ENCODE results near the gene CFAP221.

CFAP221 gene

GRCh38 chr2:119647440-119648169 lies 103.4 kb downstream of the CFAP221 start:
- peak; percentile 7 to 9 for DNase-seq

GRCh38 chr2:119649364-119649917 lies 105.2 kb downstream of the CFAP221 start:
- no peak for DNase-seq

GRCh38 chr2:119650206-119650605 lies 106.0 kb downstream of the CFAP221 start:
- DNase-seq = no peak

GRCh38 chr2:119650846-119651370 lies 106.7 kb downstream of the CFAP221 start:
- DNase-seq = no peak

- DNase-seq = peak; percentile 11 to 28
These were observed 113.4 kb downstream of the CFAP221 start for GRCh38 chr2:119657466-119658145.

GRCh38 chr2:119659601-119660342 lies 115.5 kb downstream of the CFAP221 start:
- peak; percentile 11 to 58 for DNase-seq

- DNase-seq = no peak
These were observed 116.1 kb downstream of the CFAP221 start for GRCh38 chr2:119660343-119660658.

- DNase-seq = no peak
These were observed 118.0 kb downstream of the CFAP221 start for GRCh38 chr2:119662297-119662696.

GRCh38 chr2:119668546-119668945 lies 124.3 kb downstream of the CFAP221 start:
- DNase-seq = no peak

GRCh38 chr2:119671016-119671415 lies 126.8 kb downstream of the CFAP221 start:
- DNase-seq = no peak

GRCh38 chr2:119671752-119672151 lies 127.5 kb downstream of the CFAP221 start:
- no peak for DNase-seq

GRCh38 chr2:119672161-119672862 lies 128.1 kb downstream of the CFAP221 start:
- no peak for DNase-seq

- DNase-seq = no peak
These were observed 129.5 kb downstream of the CFAP221 start for GRCh38 chr2:119673796-119674195.

GRCh38 chr2:119674711-119675500 lies 130.7 kb downstream of the CFAP221 start:
- no peak for DNase-seq

- DNase-seq = no peak
These were observed 133.9 kb downstream of the CFAP221 start for GRCh38 chr2:119678021-119678656.

- no peak for DNase-seq
These were observed 135.2 kb downstream of the CFAP221 start for GRCh38 chr2:119679526-119679837.

GRCh38 chr2:119679846-119680245 lies 135.6 kb downstream of the CFAP221 start:
- no peak for DNase-seq

- DNase-seq = no peak
These were observed 136.4 kb downstream of the CFAP221 start for GRCh38 chr2:119680457-119681202.

- no peak for DNase-seq
These were observed 137.1 kb downstream of the CFAP221 start for GRCh38 chr2:119681203-119681867.

GRCh38 chr2:119681868-119682220 lies 137.6 kb downstream of the CFAP221 start:
- no peak for DNase-seq
